Stimulated activated CD4-positive, alpha-beta T cell treated with anti-CD3 and anti-CD28 coated beads, Interleukin-1b, Interleukin-23, amount 100 ng/mL, for 48 hours (primary cell): ENCODE data around the gene SLC17A7.
"Not testable (repeated sequence)": the region's sequence is repeated elsewhere in the genome, so short reads cannot be mapped to it uniquely, and the experiment has no call there.

Source experiments
- DNase-seq: peaks from one replicate; pipeline ENCODE4 v3.0.0-alpha.2; 2020

Gene SLC17A7

GRCh38 chr19:49441210-49441959 is at the start of gene SLC17A7:
SLC17A7 (minus strand) TSS chr19:49441527; CDS start chr19:49441379, 148 bp downstream.
- DNase-seq, result peak; percentile 42

DNA sequence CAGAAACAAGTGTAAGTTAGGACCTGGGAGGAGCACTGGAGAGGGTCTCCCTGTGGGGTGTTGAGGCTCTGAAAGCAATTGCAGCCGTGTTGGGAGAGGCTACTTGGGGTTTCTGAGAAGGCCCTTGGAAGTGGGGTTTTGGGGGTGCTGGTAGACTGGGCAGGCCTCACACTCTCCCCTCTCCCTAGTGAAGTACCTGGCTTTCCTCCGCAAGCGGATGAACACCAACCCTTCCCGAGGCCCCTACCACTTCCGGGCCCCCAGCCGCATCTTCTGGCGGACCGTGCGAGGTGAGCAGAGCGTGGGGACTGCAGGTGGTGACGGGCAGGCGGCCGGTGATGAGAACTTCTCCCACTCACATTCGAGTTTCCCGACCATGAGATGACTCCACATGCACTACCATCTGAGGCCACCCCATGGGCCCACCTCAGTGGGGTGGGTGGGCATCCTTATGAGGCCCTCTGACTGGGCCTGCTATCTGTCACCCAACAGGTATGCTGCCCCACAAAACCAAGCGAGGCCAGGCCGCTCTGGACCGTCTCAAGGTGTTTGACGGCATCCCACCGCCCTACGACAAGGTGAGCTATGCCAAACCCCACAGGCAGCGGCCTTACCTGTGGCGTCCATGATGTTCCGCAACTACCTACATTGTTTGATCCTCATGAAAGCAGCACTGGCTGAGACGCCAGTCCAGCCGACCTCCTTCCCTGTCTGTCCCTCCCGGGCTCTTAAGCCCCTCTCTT is 49.1 kb upstream of the SLC17A7 start:
- no peak for DNase-seq

DNA sequence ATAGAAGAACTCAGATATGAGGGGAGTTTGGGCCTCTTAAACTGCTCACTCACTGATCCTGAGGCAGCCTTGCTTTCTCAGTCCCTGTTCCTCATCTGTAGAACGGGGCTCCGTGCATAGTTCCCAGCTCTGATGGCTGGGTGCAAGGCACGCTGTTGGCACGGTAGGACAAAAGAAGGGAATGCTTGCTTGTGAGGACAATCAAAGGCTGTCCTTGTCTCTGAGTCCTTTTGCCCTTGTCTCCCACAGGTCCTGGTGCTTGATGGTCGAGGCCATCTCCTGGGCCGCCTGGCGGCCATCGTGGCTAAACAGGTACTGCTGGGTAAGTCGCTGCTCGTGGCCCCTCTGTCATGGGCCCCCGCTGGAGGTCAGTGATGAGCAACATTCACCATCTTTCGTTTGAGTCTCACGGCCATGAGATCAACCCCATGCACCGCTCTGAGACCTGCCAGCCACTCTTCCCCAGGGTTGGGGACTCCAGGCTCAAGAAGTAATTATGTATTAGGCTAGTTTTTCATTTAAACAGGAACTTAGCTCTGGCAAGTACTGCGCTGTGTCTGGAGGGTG is 48.4 kb upstream of the SLC17A7 start:
- peak; percentile 37 for DNase-seq

- DNase-seq, result no peak
Observed at GRCh38 chr19:49488863-49489537, 47.7 kb upstream of the SLC17A7 start.

- no peak for DNase-seq
Observed at GRCh38 chr19:49488046-49488862, 46.9 kb upstream of the SLC17A7 start.

- peak; percentile 100 for DNase-seq
Observed at GRCh38 chr19:49487277-49488045, 46.1 kb upstream of the SLC17A7 start, which contains the start of gene RPL13A. RPL13A (plus strand) TSS chr19:49487608; CDS start chr19:49487630, 22 bp downstream.

DNA sequence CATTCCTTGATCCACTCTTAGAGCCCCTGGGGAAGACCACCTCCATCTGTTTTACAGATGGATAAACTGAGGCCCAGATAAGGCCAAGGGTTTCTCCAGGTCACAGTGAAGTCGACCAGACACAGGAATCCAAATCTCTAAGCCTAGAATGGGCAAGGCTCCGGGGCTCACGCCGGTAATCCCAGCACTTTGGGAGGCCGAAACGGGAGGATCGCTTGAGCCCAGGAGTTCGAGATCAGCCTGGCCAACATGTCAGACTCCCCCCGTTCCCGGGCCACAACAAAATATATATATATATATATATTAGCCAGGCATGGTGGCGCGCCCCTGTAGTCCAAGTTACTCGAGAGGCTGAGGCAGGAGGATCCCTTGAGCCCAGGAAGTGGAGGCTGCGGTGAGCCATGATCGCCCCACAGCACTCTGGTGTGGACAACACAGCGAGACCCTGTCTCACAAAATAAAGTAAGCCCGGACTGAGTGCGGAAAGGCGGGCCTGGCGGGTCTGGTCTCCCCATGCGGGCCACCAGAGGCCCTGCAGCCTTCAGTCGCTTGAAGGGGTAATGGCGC is 45.5 kb upstream of the SLC17A7 start:
- DNase-seq, result no peak

DNA sequence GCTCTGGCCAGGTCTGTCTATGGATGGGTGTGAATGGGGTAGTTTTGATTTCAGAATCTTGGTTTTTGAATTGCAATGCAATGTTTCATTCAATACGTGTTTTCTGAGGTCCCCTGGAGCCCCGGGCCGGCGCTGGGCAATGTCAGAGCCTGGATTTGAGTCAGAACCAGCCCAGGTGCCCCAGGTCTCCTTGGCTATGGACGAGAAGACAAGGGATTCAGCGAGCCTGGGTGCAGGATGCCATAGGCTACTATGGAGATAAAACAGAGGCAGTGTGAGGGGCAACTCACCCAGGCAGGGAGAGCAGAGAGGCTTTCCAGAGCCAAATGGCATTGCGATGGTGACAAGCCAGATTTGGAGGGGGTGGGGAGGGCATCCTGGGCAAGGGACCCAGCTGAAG is 44.9 kb upstream of the SLC17A7 start:
- DNase-seq, result no peak

DNA sequence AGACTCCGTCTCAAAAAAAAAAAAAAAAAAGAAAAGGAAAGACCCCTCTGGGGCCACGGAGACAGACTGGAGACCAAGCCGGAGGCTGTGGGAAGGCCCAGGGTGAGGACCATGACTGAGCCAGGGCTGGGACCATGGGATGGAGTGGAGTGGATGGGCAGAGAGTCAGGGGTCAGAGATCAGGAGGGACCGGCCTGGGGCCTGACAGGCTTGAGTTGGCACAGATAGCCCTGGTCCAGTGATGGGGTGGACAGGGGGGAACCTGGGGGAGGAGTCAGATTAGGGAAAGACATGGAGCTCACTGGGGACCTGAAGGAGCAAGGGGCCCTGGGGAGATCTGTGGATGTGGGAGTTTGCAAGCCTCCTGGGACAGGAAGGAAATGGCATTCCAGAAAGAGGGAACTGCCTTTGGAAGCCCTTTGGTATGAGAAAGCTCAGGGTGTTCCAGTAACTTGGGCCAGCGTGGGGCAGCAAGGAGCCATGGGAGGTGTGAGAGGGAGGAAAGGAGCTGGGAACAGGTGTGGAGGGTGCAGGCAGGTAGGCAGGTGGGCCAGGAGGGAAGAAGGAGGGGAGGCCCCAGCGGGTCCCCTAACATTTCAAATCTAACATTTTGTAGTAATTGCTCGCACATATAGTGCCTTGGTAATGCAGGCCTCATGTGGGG is 39.8 kb upstream of the SLC17A7 start:
- no peak for DNase-seq

DNA sequence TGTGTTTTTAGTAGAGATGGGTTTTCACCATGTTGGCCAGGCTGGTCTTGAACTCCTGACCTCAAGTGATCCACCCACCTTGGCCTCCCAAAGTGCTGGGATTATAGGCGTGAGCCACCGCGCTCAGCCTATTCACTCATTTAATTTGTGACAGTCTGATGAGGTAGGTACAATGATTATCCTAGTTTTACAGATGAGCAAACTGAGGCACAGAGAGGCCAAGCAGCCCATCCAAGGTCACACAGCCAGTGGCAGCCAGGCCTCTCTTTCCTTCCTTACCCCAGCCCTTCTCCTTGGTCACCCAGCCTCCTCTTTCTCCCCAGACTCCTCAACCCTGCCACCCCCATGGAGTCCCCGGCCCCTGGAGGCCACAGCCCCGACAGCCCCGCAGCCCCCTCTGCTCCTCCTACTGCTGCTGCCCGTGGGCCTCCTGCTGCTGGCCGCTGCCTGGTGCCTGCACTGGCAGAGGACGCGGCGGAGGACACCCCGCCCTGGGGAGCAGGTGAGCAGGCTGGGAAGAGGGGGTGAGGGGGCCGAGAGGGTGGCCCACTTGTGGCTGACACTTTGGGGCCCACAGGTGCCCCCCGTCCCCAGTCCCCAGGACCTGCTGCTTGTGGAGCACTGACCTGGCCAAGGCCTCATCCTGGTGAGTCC is 38.8 kb upstream of the SLC17A7 start:
- no peak for DNase-seq

- DNase-seq, result peak; percentile 83
Observed at GRCh38 chr19:49475995-49476880, 34.9 kb upstream of the SLC17A7 start.

DNA sequence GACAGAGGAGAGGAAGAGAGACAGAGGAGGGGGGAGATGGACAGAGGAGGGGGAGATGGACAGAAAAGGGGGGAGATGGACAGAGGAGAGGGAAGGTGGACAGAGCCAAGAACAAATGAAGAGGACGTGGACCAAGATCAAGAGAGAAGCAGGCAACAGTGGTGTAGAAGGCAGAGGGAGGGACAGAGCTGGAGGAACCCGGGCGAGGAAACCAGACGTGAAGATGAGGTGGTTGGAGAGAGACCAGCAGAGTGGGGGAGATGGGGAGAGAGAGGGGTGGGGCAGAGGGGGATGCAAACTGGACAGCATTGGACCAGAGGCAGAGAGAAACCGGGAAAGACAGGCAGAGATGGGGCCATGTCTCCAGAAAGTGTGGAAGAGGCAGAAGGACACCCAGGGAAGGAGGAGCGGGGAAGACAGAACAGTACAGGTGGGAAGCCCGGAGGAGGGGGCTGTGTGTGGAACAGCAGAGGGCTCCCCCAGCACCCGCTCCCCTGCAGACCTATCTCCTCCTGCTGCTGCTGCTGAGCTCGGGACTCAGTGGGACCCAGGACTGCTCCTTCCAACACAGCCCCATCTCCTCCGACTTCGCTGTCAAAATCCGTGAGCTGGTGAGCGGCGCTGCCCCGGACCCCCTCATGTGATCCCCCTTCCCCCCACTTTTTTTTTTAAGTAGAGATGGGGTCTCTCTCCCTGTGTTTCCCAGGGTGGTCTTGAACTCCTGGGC is 34.0 kb upstream of the SLC17A7 start:
- no peak for DNase-seq

- DNase-seq, result no peak
Observed at GRCh38 chr19:49474542-49474924, 33.2 kb upstream of the SLC17A7 start.

DNA sequence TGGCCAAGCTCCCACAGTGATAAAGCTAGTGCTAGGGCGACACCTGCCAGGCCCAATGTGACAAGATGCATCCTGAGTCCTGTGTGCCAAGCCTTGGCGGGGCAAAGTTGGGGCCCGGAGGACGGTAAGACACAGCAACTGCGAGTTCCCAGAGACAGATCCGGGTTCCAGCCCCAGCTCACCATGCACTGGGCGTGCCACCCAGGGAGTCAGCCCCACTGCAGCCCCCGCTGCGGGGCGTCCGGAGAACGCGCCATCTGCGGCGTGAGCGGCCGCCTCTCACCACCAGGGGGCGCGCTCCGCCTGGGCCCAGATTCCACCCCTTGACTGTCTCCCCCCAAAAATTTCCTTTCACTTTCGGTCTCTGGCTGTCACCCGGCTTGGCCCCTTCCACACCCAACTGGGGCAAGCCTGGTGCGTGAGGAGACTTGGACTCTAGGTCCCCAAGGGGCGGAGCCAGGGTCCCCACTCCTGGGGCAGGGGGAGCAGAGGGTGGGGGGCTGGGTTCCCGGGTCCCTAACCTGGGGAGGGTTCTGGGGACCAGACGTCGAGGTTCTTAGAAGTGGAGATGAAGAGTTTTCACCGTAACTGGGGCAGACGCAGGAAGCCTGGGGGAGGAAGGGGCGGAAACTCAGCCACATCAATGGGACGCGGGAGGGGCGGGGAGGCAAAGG is 32.7 kb upstream of the SLC17A7 start, which contains the start of gene FLT3LG:
Gene FLT3LG, plus strand, starts transcription at position 348 of the 674 bp plus-strand sequence. CDS start 425 bp downstream, outside the sequence.
- peak; percentile 86 for DNase-seq

- not testable (repeated sequence) for DNase-seq
Observed at GRCh38 chr19:49473501-49473867, 32.2 kb upstream of the SLC17A7 start.

- no peak for DNase-seq
Observed at GRCh38 chr19:49472936-49473335, 31.6 kb upstream of the SLC17A7 start.

- no peak for DNase-seq
Observed at GRCh38 chr19:49470615-49470978, 29.3 kb upstream of the SLC17A7 start.
